ENCODE data around the gene TPK1.

Gene TPK1

GRCh38 chr7:144528536-144529045 is 307.3 kb downstream of the TPK1 start:
- DNase-seq (ENCODE audit: low read depth), result no peak
- no peak overlapping the region for H3K4me3 ChIP-seq (ENCODE audit: low read length)
- TF ChIP-seq, protein P1, sequence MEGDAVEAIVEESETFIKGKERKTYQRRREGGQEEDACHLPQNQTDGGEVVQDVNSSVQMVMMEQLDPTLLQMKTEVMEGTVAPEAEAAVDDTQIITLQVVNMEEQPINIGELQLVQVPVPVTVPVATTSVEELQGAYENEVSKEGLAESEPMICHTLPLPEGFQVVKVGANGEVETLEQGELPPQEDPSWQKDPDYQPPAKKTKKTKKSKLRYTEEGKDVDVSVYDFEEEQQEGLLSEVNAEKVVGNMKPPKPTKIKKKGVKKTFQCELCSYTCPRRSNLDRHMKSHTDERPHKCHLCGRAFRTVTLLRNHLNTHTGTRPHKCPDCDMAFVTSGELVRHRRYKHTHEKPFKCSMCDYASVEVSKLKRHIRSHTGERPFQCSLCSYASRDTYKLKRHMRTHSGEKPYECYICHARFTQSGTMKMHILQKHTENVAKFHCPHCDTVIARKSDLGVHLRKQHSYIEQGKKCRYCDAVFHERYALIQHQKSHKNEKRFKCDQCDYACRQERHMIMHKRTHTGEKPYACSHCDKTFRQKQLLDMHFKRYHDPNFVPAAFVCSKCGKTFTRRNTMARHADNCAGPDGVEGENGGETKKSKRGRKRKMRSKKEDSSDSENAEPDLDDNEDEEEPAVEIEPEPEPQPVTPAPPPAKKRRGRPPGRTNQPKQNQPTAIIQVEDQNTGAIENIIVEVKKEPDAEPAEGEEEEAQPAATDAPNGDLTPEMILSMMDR (conservative IDR thresholded peaks at IDR 0.05; ENCODE audit: low read depth, low read length), result no peak

DNA sequence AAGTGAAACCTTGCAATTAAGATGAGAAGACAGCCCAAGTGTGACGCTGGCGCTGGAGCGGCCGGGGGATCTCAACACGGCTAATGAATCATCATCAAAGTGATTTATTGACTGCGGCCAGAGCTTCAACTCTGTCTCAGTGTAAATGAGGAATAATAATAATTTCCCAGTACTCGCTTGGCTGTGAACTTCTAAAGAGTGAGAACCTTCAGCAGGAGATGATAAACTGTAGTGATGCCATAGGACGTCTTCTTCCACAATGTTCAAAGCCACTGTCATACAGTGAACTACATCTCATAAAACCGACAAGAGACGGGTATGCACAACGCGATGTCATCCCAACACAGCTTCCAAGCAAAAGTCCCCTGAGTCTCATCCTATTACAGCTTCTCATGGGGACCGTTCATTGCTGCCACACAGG is 308.8 kb downstream of the TPK1 start:
- DNase-seq (ENCODE audit: low read depth), result no peak
- TF ChIP-seq, protein P1 (conservative IDR thresholded peaks at IDR 0.05; ENCODE audit: low read depth, low read length), result no peak
- no peak overlapping the region for H3K4me3 ChIP-seq (ENCODE audit: low read length)

DNA sequence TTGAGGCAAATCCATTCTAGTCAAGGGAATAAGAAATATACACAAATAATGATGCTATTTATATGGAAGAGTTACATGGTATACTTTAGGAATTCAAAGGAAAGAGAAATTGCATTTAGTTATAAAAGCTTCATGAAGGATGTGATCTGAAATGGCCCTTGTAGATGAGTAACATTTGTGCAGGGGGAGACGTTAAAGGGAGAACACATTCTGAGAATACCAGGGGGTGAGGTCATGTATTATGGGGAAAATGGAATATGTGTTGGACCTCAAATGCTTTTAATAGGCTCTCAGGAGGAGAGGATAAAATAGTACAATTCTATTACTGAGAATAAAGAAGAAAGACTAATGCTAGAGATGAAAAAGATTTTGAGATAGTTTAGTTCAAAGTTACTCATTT is 309.9 kb downstream of the TPK1 start:
- TF ChIP-seq, protein P1 (conservative IDR thresholded peaks at IDR 0.05; ENCODE audit: low read depth, low read length), result no peak
- DNase-seq (ENCODE audit: low read depth), result no peak
- no peak overlapping the region for H3K4me3 ChIP-seq (ENCODE audit: low read length)

- H3K4me3 ChIP-seq (ENCODE audit: low read length), result no peak overlapping the region
- no peak for DNase-seq (ENCODE audit: low read depth)
- TF ChIP-seq, protein P1 (conservative IDR thresholded peaks at IDR 0.05; ENCODE audit: low read depth, low read length), result no peak
Measured at GRCh38 chr7:144524271-144524670, 311.6 kb downstream of the TPK1 start.

GRCh38 chr7:144523621-144524020 is 312.2 kb downstream of the TPK1 start:
- no peak for DNase-seq (ENCODE audit: low read depth)
- H3K4me3 ChIP-seq (ENCODE audit: low read length), result no peak overlapping the region
- TF ChIP-seq, protein P1 (conservative IDR thresholded peaks at IDR 0.05; ENCODE audit: low read depth, low read length), result no peak

GRCh38 chr7:144519925-144520324 is 315.9 kb downstream of the TPK1 start:
- DNase-seq (ENCODE audit: low read depth), result no peak
- TF ChIP-seq, protein P1 (conservative IDR thresholded peaks at IDR 0.05; ENCODE audit: low read depth, low read length), result no peak

DNA sequence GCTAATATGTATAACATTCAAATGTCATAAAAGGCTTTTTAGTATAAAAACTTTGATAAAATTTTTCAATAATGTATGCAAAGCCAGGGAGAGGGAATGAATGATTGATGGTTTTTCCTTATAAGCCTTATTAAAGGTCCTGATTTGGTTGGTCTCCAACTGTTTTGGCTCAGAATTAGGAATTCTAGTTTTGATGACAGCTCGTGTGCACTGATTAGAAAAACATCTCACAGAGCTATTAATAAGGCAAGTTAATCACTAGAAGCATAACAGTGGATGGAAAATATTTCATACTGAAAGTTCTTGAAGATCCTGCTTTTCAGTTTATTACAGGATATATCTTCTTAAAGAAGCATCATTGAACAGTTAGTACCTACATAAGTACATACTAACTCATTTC is 317.5 kb downstream of the TPK1 start:
- H3K4me3 ChIP-seq (ENCODE audit: low read length), result no peak overlapping the region
- TF ChIP-seq, protein P1 (conservative IDR thresholded peaks at IDR 0.05; ENCODE audit: low read depth, low read length), result no peak
- no peak for DNase-seq (ENCODE audit: low read depth)

More at GRCh38 chr7:144519925-144520324, 315.9 kb downstream of the TPK1 start:
- no peak overlapping the region for H3K4me3 ChIP-seq (ENCODE audit: low read length)

All from retinal pigment epithelial cell (primary cell).